GM12892 (cell line): Measurements from ENCODE around the gene PCDHA8.
"Not testable (repeated sequence)": the region's sequence is repeated elsewhere in the genome, so short reads cannot be mapped to it uniquely, and the experiment has no call there.

Experiments used
- DNase-seq: peaks from one replicate; pipeline ENCODE4 v3.0.0; 2011; ENCODE audit not compliant: insufficient read length
- FAIRE-seq: peaks from 2 replicates; lab custom pipeline; 2011; peaks lifted over from hg19 to GRCh38; lab: Jason Lieb, UNC
- POLR2A ChIP-seq: IDR thresholded peaks from 2 replicates; pipeline ENCODE4 v1.6.1; 2011; ENCODE audit warnings: low read depth, low read length, control low read depth
- POLR2AphosphoS5 ChIP-seq: IDR thresholded peaks from 2 replicates; pipeline ENCODE4 v1.6.1; 2011; ENCODE audit warnings: low read depth, low read length, control low read depth
- TAF1 ChIP-seq: IDR thresholded peaks from 2 replicates; pipeline ENCODE4 v1.6.1; 2011; ENCODE audit warnings: low read depth, mild to moderate bottlenecking, control low read depth, low read length, borderline replicate concordance

Gene PCDHA8

DNA sequence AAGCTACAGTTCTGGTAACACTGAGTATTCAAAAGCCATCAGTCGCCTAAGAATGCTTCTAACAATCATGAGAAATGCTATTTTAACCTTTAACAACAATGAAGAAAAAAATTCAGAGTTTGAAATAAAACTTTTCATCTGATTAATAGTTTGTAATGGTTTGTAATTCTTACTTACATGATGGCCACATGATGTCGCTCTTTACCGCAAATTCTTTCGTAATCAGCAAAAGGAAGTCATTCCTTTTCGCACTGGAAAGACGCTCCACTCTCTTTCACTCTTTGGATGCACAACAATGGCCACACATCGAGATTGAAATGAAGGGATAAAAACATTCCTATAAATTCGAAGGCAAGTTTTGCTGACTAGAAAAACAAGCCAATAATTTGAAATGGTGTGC, 7.0 kb upstream of the PCDHA8 start, which contains the start of gene PCDHA7:
Gene PCDHA7, plus strand, starts transcription at position 277 of the 400 bp plus-strand sequence. Its CDS starts 115 bp downstream, at position 392.
- no peak for DNase-seq
- no peak for FAIRE-seq
- TF ChIP-seq POLR2A: no peak
- no peak for TF ChIP-seq TAF1
- TF ChIP-seq POLR2AphosphoS5: no peak

DNA sequence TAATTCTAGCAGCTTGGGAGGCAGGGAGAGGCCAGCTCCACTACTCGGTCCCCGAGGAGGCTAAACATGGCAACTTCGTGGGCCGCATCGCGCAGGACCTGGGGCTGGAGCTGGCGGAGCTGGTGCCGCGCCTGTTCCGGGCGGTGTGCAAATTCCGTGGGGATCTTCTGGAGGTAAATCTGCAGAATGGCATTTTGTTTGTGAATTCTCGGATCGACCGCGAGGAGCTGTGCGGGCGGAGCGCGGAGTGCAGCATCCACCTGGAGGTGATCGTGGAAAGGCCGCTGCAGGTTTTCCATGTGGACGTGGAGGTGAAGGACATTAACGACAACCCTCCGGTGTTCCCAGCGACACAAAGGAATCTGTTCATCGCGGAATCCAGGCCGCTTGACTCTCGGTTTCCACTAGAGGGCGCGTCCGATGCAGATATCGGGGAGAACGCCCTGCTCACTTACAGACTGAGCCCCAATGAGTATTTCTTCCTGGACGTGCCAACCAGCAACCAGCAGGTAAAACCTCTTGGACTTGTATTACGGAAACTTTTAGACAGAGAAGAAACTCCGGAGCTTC, 6.5 kb upstream of the PCDHA8 start:
- not testable (repeated sequence) for DNase-seq, FAIRE-seq

DNA sequence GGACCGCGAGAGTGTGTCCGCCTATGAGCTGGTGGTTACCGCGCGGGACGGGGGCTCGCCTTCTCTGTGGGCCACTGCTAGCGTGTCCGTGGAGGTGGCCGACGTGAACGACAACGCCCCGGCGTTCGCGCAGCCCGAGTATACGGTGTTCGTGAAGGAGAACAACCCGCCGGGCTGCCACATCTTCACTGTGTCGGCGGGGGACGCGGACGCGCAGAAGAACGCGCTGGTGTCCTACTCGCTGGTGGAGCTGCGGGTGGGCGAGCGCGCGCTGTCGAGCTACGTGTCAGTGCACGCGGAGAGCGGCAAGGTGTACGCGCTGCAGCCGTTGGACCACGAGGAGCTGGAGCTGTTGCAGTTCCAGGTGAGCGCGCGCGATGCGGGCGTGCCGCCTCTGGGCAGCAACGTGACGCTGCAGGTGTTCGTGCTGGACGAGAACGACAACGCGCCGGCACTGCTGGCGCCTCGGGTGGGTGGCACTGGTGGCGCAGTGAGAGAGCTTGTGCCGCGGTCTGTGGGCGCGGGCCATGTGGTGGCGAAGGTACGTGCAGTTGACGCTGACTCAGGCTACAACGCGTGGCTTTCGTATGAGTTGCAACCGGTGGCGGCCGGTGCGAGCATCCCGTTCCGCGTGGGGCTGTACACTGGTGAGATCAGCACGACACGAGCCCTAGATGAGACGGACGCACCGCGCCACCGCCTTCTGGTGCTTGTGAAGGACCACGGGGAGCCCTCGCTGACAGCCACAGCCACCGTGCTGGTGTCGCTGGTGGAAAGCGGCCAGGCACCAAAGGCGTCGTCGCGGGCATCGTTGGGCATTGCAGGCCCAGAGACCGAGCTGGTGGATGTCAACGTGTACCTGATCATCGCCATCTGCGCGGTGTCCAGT, 5.1 kb upstream of the PCDHA8 start:
- TF ChIP-seq POLR2AphosphoS5 (no peak), POLR2A (no peak), TAF1 (no peak)
- DNase-seq (no peak), FAIRE-seq (no peak)

DNA sequence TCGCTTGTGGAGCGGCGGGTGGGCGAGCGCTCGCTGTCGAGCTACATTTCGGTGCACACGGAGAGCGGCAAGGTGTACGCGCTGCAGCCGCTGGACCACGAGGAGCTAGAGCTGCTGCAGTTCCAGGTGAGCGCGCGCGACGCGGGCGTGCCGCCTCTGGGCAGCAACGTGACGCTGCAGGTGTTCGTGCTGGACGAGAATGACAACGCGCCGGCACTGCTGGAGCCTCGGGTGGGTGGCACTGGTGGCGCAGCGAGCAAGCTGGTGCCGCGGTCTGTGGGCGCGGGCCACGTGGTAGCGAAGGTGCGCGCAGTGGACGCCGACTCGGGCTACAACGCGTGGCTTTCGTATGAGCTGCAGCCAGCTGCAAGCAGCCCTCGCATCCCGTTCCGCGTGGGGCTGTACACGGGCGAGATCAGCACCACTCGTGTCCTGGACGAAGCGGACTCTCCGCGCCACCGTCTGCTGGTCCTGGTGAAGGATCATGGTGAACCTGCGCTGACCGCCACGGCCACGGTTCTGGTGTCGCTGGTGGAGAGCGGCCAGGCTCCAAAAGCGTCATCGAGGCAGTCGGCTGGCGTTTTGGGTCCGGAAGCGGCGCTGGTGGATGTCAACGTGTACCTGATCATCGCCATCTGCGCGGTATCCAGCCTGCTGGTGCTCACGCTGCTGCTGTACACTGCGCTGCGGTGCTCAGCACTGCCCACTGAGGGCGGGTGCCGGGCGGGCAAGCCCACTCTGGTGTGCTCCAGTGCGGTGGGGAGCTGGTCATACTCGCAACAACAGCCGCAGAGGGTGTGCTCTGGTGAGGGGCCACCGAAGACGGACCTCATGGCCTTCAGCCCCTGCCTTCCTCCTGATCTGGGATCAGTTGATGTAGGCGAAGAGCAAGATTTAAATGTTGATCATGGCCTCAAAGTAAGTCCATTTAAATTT, 2.1 kb downstream of the PCDHA8 start:
- FAIRE-seq: no peak
- no peak for DNase-seq
- no peak for TF ChIP-seq TAF1
- no peak for TF ChIP-seq POLR2A
- no peak for TF ChIP-seq POLR2AphosphoS5

DNA sequence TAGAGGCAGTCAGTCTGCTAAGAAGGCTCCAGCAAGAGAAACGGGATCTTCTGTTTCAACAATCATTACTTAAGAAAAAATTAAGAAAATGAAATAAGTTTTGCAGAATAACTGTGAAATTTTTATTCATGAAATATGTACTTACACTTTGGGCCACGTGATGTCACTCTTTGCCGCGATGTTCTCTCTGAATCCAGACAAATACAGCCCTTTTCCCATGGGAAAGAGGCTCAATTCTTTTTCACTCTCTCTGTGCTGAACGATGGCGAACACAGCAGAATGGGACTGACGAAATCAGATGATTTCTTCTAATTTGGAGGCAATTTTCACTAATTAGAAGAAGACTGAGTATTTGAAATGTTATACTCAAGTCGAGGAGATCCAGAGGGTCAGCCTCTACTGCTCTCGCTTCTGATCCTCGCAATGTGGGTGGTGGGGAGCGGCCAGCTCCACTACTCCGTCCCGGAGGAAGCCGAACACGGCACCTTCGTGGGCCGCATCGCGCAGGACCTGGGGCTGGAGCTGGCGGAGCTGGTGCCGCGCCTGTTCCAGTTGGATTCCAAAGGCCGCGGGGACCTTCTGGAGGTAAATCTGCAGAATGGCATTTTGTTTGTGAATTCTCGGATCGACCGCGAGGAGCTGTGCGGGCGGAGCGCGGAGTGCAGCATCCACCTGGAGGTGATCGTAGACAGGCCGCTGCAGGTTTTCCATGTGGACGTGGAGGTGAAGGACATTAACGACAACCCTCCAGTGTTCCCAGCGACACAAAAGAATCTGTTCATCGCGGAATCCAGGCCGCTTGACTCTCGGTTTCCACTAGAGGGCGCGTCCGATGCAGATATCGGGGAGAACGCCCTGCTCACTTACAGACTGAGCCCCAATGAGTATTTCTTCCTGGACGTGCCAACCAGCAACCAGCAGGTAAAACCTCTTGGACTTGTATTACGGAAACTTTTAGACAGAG, 7.4 kb downstream of the PCDHA8 start, which contains the start of gene PCDHA9:
Gene PCDHA9, plus strand, starts transcription at position 244 of the 964 bp plus-strand sequence. Its CDS starts 114 bp downstream, at position 358.
- not testable (repeated sequence) for DNase-seq, FAIRE-seq

DNA sequence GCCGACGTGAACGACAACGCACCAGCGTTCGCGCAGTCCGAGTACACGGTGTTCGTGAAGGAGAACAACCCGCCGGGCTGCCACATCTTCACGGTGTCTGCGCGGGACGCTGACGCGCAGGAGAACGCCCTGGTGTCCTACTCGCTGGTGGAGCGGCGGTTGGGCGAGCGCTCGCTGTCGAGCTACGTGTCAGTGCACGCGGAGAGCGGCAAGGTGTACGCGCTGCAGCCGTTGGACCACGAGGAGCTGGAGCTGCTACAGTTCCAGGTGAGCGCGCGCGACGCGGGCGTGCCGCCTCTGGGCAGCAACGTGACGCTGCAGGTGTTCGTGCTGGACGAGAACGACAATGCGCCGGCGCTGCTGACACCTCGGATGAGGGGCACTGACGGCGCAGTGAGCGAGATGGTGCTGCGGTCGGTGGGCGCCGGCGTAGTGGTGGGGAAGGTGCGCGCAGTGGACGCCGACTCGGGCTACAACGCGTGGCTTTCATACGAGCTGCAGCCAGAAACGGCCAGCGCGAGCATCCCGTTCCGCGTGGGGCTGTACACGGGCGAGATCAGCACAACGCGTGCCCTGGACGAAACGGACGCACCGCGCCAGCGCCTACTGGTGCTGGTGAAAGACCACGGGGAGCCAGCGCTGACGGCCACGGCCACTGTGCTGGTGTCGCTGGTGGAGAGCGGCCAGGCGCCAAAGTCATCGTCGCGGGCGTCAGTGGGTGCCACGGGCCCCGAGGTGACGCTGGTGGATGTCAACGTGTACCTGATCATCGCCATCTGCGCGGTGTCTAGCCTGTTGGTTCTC, 9.0 kb downstream of the PCDHA8 start:
- not testable (repeated sequence) for DNase-seq, FAIRE-seq

DNA sequence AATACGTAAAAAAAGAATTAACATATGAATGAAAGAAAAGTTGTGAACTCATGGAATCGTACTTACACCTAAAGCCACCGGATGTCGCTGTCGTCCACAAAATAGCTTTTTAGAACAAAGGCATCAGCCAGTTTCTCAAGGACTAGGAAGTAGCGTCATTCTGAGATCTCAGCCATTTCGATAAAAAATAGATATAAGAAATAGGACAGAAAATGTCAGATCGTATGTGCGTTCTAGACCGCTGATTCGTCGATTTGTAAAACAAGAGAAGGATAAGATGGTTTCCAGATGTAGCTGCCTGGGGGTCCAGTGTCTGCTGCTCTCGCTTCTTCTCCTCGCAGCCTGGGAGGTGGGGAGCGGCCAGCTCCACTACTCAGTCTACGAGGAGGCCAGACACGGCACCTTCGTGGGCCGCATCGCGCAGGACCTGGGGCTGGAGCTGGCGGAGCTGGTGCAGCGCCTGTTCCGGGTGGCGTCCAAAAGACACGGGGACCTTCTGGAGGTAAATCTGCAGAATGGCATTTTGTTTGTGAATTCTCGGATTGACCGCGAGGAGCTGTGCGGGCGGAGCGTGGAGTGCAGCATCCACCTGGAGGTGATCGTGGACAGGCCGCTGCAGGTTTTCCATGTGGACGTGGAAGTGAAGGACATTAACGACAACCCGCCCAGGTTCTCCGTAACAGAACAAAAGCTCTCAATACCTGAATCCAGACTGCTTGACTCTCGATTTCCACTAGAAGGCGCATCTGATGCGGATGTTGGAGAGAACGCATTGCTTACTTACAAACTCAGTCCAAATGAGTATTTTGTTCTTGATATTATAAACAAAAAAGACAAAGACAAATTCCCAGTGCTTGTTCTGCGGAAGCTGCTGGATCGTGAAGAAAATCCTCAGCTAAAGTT, 15.0 kb downstream of the PCDHA8 start, which contains the start of gene PCDHA10:
Gene PCDHA10, plus strand, starts transcription at position 126 of the 903 bp plus-strand sequence. Its CDS starts 152 bp downstream, at position 278.
- TF ChIP-seq TAF1: no peak
- TF ChIP-seq POLR2A: no peak
- no peak for TF ChIP-seq POLR2AphosphoS5
- no peak for DNase-seq
- FAIRE-seq: no peak

DNA sequence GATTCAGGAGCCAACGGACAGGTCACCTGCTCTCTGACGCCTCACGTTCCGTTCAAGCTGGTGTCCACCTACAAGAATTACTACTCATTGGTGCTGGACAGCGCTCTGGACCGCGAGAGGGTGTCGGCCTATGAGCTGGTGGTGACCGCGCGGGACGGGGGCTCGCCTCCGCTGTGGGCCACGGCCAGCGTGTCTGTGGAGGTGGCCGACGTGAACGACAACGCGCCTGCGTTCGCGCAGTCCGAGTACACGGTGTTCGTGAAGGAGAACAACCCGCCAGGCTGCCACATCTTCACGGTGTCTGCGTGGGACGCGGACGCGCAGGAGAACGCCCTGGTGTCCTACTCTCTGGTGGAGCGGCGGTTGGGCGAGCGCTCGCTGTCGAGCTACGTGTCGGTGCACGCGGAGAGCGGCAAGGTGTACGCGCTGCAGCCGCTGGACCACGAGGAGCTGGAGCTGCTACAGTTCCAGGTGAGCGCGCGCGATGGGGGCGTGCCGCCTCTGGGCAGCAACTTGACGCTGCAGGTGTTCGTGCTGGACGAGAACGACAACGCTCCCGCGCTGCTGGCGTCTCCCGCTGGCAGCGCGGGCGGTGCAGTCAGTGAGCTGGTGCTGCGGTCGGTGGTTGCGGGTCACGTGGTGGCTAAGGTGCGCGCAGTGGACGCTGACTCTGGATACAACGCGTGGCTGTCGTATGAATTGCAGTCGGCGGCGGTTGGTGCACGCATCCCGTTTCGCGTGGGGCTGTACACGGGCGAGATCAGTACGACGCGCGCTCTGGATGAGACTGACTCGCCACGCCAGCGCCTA, 16.4 kb downstream of the PCDHA8 start:
- DNase-seq (no peak), FAIRE-seq (no peak)
- TF ChIP-seq TAF1: no peak

DNA sequence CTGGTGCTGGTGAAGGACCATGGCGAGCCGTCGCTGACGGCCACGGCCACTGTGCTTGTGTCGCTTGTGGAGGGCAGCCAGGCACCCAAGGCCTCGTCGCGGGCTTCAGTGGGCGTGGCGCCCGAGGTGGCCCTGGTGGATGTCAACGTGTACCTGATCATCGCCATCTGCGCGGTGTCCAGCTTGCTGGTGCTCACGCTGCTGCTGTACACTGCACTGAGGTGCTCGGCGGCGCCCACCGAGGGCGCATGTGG, 16.9 kb downstream of the PCDHA8 start:
- no peak for FAIRE-seq

More for the DNA sequence above, 16.9 kb downstream of the PCDHA8 start:
- TF ChIP-seq TAF1: no peak
- no peak for TF ChIP-seq POLR2A
- no peak for TF ChIP-seq POLR2AphosphoS5
- no peak for DNase-seq
